CD4-positive, CD25-positive, alpha-beta regulatory T cell (primary cell): Measurements from ENCODE around the gene MT1G. TPM values are rescaled to one million over a fixed set of nuclear protein-coding genes. Genes with fewer than 3 reads are reported as not detected.
A peak's percentile ranks its signal among the peaks of the same experiment; 100 is the strongest.
"Not testable (repeated sequence)": the region's sequence is repeated elsewhere in the genome, so short reads cannot be mapped to it uniquely, and the experiment has no call there.

Experiments used
- ATAC-seq, 2 donors: fragments of 150-1000 bp; cut with Tn5 transposase; one replicate each; pipeline ENCODE4 v1.10.0; 2021; ENCODE audit warnings: low read depth in 2 of 2, moderate number of reproducible peaks in 2 of 2, moderate library complexity in 1 of 2
- DNase-seq, 3 donors: peaks; one replicate each; pipeline versions ENCODE4 v3.0.0 to v3.0.0-alpha.2; 2012 to 2022; ENCODE audit warnings: mixed read lengths in 1 of 3
- H3K27ac ChIP-seq: one replicate; pipeline ENCODE4 v1.7.0; 2013; ENCODE audit warnings: mild to moderate bottlenecking, low read length; ENCODE audit not compliant: insufficient read depth, poor library complexity, severe bottlenecking
- H3K27me3 ChIP-seq: one replicate; pipeline ENCODE4 v1.7.0; 2013; ENCODE audit warnings: low read length; ENCODE audit not compliant: control insufficient read depth, insufficient read depth
- H3K36me3 ChIP-seq: one replicate; pipeline ENCODE4 v1.7.0; 2013; ENCODE audit warnings: mild to moderate bottlenecking, low read length, moderate library complexity; ENCODE audit not compliant: control insufficient read depth, insufficient read depth
- H3K4me1 ChIP-seq: 2 replicates; pipeline ENCODE4 v1.7.0; 2013; ENCODE audit warnings: mild to moderate bottlenecking, low read length; ENCODE audit not compliant: insufficient read depth, control insufficient read depth, poor library complexity, severe bottlenecking
- H3K4me3 ChIP-seq: one replicate; pipeline ENCODE4 v1.7.0; 2013; ENCODE audit warnings: low read depth, mild to moderate bottlenecking, low read length, moderate library complexity
- H3K9me3 ChIP-seq, 2 experiments: 1 replicate in 1 of 2; 2 replicates in 1 of 2; pipeline ENCODE4 v1.7.0; 2013; ENCODE audit warnings: low read length in 2 of 2, mild to moderate bottlenecking in 1 of 2, moderate library complexity in 1 of 2; ENCODE audit not compliant: control insufficient read depth in 2 of 2
- H3K27ac Mint-ChIP-seq, 3 donors: one replicate each; pipeline ENCODE4 v1.8.0; 2020 to 2022; ENCODE audit warnings: mild to moderate bottlenecking in 3 of 3, mixed read lengths in 3 of 3, moderate library complexity in 2 of 3
- H3K27me3 Mint-ChIP-seq: one replicate; pipeline ENCODE4 v1.8.0; 2022; ENCODE audit warnings: mild to moderate bottlenecking, mixed read lengths
- H3K36me3 Mint-ChIP-seq: one replicate; pipeline ENCODE4 v1.8.0; 2020; ENCODE audit warnings: mixed read lengths
- H3K4me1 Mint-ChIP-seq, 4 donors: one replicate each; pipeline ENCODE4 v1.8.0; 2020 to 2022; ENCODE audit warnings: mixed read lengths in 4 of 4, mild to moderate bottlenecking in 1 of 4
- H3K4me3 Mint-ChIP-seq, 4 donors: one replicate each; pipeline ENCODE4 v1.8.0; 2020 to 2022; ENCODE audit warnings: mild to moderate bottlenecking in 4 of 4, mixed read lengths in 4 of 4, moderate library complexity in 3 of 4
- H3K9me3 Mint-ChIP-seq, 7 donors: one replicate each; pipeline ENCODE4 v1.8.0; 2020 to 2022; ENCODE audit warnings: mixed read lengths in 7 of 7, mild to moderate bottlenecking in 3 of 7, moderate library complexity in 2 of 7
- polyA plus RNA-seq, 4 donors: library from polyadenylated mRNA; unstranded; fragments of 300-500 nt; fragmentation: Illumina TruSeq; gene quantifications; one replicate each; pipeline ENCODE4 v1.2.3, GENCODE V29; 2021
- total RNA-seq: library from RNA; stranded (reverse); gene quantifications from one replicate; pipeline ENCODE4 v1.2.3, GENCODE V29; 2022

MT1G gene
- total and polyA plus RNA-seq, 5 donors from 2014 or later = not detected

DNA sequence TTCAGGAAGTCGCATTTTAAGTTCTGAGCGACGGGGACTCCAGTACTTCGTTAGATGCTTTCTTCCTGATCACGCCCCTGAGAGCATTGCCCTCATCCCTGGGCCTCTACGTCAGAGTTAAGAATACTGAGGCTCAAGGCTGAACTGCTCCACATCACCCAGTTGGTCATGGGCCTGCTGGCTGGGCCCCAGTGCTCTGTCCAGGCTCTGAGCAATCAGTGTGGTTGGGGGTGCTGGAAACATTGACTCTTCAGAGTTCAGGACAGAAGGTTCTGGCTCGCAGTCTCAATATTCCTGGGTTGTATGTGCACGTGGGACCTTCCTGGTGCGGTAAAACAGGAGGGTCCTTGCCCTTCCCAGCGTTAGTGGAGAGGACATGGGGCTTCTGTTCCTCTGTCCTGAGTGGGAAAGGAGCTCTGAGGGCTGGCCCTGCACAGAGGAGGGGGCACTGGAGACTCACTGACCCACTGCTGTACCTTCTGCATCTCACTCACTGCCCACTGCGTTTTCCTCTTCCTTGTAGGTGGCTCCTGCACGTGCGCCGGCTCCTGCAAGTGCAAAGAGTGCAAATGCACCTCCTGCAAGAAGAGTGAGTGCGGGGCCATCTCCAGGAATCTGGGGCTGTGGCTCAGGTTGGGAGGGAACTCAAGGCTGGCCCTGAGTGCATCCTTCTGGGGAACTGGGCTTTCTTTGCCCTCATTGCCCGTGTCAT is 41.8 kb downstream of the MT1G start:
- H3K4me1 Mint-ChIP-seq = peaks cover 4 to 20% (median 14%) of the 10 kb centered on the region in 4 donors
- ATAC-seq = peak in 1 of 2 donors; percentile 2
- Histone ChIP-seq H3K36me3 (no peaks in the 10 kb centered on the region), H3K27ac (no peak overlapping the region), H3K27me3 (peaks cover 2% of the 10 kb centered on the region), H3K4me3 (peak overlapping the region; percentile 70), H3K4me1 (peaks cover 22% of the 10 kb centered on the region), H3K9me3 (no peaks in the 10 kb centered on the region)
- peaks cover 19% of the 10 kb centered on the region for H3K27me3 Mint-ChIP-seq
- no peaks in the 10 kb centered on the region for H3K36me3 Mint-ChIP-seq
- peak overlapping the region; percentile 87 to 95 (median 94) for H3K4me3 Mint-ChIP-seq
- no peaks in the 10 kb centered on the region for H3K9me3 Mint-ChIP-seq
- peak overlapping the region in 2 of 3 donors; percentile 83 to 89 for H3K27ac Mint-ChIP-seq
- DNase-seq = no peak

- peaks cover 11% of the 10 kb centered on the region for H3K27me3 Mint-ChIP-seq
Observed at GRCh38 chr16:56625140-56625942, 42.5 kb downstream of the MT1G start, which contains the start of gene MT1E. TSS of gene MT1E (plus strand) at chr16:56625781. CDS start at chr16:56625852, 71 bp downstream.

GRCh38 chr16:56623637-56624036 is 44.2 kb downstream of the MT1G start:
- peak overlapping the region in 1 of 4 donors; percentile 40 for H3K4me3 Mint-ChIP-seq
- H3K9me3 Mint-ChIP-seq = no peaks in the 10 kb centered on the region
- no peak overlapping the region for H3K4me3 ChIP-seq
- H3K27me3 Mint-ChIP-seq = peaks cover 5% of the 10 kb centered on the region
- H3K27me3 ChIP-seq = no peaks in the 10 kb centered on the region
- H3K27ac ChIP-seq = no peak overlapping the region
- no peaks in the 10 kb centered on the region for H3K9me3 ChIP-seq
- no peak overlapping the region for H3K27ac Mint-ChIP-seq
- H3K36me3 Mint-ChIP-seq = no peaks in the 10 kb centered on the region
- peaks cover 4 to 19% (median 11%) of the 10 kb centered on the region in 4 donors for H3K4me1 Mint-ChIP-seq
- no peaks in the 10 kb centered on the region for H3K36me3 ChIP-seq
- ATAC-seq (no peak), DNase-seq (no peak)
- H3K4me1 ChIP-seq = peaks cover 22% of the 10 kb centered on the region

More at GRCh38 chr16:56625140-56625942, 42.5 kb downstream of the MT1G start, which contains the start of gene MT1E:
- no peak within 1 kb of the TSS for H3K27ac ChIP-seq
- no peaks in the 10 kb centered on the region for H3K36me3 Mint-ChIP-seq
- peaks cover 4 to 20% (median 14%) of the 10 kb centered on the region in 4 donors for H3K4me1 Mint-ChIP-seq
- H3K27ac Mint-ChIP-seq = peak within 1 kb of the TSS; percentile 68 to 99 (median 93)
- no peaks in the 10 kb centered on the region for H3K36me3 ChIP-seq
- H3K27me3 ChIP-seq = no peaks in the 10 kb centered on the region
- H3K4me1 ChIP-seq = peaks cover 22% of the 10 kb centered on the region
- DNase-seq (peak in 2 of 3 donors; percentile 38 to 71), ATAC-seq (peak; percentile 90 to 92)
- H3K9me3 ChIP-seq = no peaks in the 10 kb centered on the region
- peak within 1 kb of the TSS; percentile 87 to 95 (median 94) for H3K4me3 Mint-ChIP-seq
- peak within 1 kb of the TSS; percentile 70 for H3K4me3 ChIP-seq
- no peaks in the 10 kb centered on the region for H3K9me3 Mint-ChIP-seq

DNA sequence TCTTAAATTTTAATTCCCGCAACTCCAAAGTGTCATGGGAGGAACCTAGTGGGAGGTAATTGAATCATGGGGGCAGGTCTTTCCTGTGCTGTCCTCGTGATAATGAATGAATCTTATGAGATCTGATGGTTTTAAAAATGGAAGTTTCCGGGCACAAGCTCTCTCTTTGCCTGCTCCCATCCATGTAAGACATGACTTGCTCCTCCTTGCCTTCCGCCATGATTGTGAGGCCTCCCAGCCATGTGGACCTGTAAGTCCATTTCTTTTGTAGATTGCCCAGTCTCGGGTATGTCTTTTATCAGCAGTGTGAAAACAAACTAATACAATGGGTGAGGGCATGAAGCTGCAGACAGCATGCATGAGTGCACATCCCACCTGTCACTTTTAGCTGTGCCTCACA is 44.7 kb downstream of the MT1G start:
- H3K9me3 Mint-ChIP-seq, DNase-seq, H3K36me3 Mint-ChIP-seq, H3K27me3 ChIP-seq, H3K27ac ChIP-seq, H3K27ac Mint-ChIP-seq, H3K27me3 Mint-ChIP-seq, H3K36me3 ChIP-seq, H3K9me3 ChIP-seq, ATAC-seq, H3K4me3 ChIP-seq: not testable (repeated sequence)
- H3K4me1 Mint-ChIP-seq = peaks cover 4 to 19% (median 11%) of the 10 kb centered on the region in 4 donors
- peak overlapping the region in 1 of 4 donors; percentile 49 for H3K4me3 Mint-ChIP-seq
- H3K4me1 ChIP-seq = peaks cover 22% of the 10 kb centered on the region

DNA sequence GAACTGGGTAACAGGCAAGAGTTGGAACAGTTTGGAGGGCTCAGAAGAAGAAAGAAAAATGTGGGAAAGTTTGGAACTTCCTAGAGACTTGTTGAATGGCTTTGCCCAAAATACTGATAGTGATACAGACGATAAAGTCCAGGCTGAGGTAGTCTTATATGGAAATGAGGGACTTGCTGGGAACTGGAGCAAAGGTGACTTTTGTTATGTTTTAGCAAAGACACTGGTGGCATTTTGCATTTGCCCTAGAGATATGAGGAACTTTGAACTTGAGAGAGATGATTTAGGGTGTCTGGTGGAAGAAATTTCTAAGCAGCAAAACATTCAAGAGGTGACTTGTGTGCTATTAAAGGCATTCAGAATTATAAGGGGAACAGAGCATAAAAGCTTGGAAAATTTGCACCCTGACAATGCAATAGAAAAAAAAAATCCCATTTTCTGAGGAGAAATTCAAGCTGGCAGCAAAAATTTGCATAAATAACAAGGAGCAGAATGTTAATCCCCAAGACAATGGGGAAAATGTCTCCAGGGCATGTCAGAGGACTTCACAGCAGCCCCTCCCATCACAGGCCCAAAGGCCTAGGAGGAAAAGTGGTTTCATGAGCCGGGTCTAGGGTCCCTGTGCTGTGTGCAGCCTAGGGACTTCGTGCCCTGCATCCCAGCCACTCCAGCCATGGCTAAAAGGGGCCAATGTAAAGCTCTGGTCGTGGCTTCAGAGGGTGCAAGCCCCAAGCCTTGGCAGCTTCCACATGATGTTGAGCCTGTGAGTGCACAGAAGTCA is 46.0 kb downstream of the MT1G start:
- H3K27me3 ChIP-seq, H3K27me3 Mint-ChIP-seq, DNase-seq, H3K27ac ChIP-seq, H3K36me3 Mint-ChIP-seq, H3K36me3 ChIP-seq, H3K4me3 ChIP-seq, H3K9me3 Mint-ChIP-seq, H3K4me3 Mint-ChIP-seq, H3K9me3 ChIP-seq, ATAC-seq, H3K27ac Mint-ChIP-seq: not testable (repeated sequence)
- H3K4me1 Mint-ChIP-seq = peaks cover 4 to 27% (median 15%) of the 10 kb centered on the region in 4 donors
- H3K4me1 ChIP-seq = peaks cover 34% of the 10 kb centered on the region

DNA sequence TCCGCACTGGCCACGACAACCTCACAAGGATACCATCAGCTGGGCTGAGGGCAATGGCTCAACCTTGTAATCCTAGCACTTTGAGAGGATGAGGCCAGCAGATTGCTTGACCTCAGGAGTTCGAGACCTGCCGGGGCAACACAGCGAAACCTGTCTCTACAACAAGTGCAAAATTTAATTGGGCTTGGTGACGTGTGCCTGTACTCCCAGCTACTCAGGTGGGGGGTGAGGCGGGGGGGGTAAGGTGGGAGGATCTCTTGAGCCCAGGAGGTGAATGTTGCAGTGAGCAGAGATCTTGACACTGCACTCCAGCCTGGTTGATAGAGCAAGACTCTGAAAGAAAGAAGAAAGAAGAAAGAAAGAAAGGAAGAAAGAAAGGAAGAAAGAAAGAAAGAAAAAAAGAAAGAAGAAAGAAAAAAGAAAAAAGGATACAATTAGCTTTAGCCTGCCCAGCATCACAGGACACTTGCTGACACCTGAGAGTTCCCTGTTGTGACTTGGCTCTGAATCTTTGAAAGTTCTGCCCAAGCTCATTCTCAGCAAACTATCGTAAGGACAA is 47.4 kb downstream of the MT1G start:
- Mint-ChIP-seq H3K9me3 (peaks cover 0 to 2% (median 0%) of the 10 kb centered on the region in 7 donors), H3K4me1 (peaks cover 2 to 22% (median 13%) of the 10 kb centered on the region in 4 donors), H3K27ac (no peak overlapping the region), H3K36me3 (no peaks in the 10 kb centered on the region), H3K27me3 (peaks cover 11% of the 10 kb centered on the region), H3K4me3 (peak overlapping the region in 1 of 4 donors; percentile 51)
- no peaks in the 10 kb centered on the region for H3K36me3 ChIP-seq
- no peaks in the 10 kb centered on the region for H3K9me3 ChIP-seq
- no peak for ATAC-seq
- H3K4me3 ChIP-seq = no peak overlapping the region
- DNase-seq = no peak
- no peak overlapping the region for H3K27ac ChIP-seq
- peaks cover 21% of the 10 kb centered on the region for H3K4me1 ChIP-seq
- H3K27me3 ChIP-seq = peaks cover 4% of the 10 kb centered on the region

DNA sequence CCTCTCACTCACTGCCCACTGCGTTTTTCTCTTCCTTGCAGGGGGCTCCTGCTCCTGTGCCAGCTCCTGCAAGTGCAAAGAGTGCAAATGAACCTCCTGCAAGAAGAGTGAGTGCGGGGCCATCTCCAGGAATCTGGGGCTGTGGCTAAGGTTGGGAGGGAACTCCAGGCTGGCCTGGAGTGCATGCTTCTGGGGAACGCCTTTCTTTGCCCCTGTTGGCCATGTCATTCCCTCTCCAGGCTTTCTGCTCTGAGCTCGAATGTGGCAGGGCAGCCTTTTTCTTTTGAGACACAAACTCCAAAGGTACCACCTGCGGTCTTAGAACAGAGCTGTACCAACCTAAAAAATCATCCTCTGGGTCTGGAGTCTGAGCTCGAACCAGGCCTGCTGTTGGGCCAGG is 49.7 kb downstream of the MT1G start:
- H3K4me1 Mint-ChIP-seq = peaks cover 2 to 17% (median 10%) of the 10 kb centered on the region in 4 donors
- ATAC-seq = no peak

More for the DNA sequence above, 49.7 kb downstream of the MT1G start:
- H3K36me3 ChIP-seq = no peaks in the 10 kb centered on the region
- H3K4me3 ChIP-seq = no peak overlapping the region
- H3K9me3 ChIP-seq = no peaks in the 10 kb centered on the region
- H3K36me3 Mint-ChIP-seq = no peaks in the 10 kb centered on the region
- peaks cover 4% of the 10 kb centered on the region for H3K27me3 ChIP-seq
- H3K4me3 Mint-ChIP-seq = peak overlapping the region in 3 of 4 donors; percentile 43 to 85 (median 58)
- DNase-seq = no peak
- H3K4me1 ChIP-seq = peaks cover 13% of the 10 kb centered on the region
- H3K27ac ChIP-seq = no peak overlapping the region
- H3K27ac Mint-ChIP-seq = no peak overlapping the region
- peaks cover 0 to 2% (median 0%) of the 10 kb centered on the region in 7 donors for H3K9me3 Mint-ChIP-seq
- peaks cover 9% of the 10 kb centered on the region for H3K27me3 Mint-ChIP-seq
